ENCODE results near the gene DLG2.
"Not testable (repeated sequence)": the region's sequence is repeated elsewhere in the genome, so short reads cannot be mapped to it uniquely, and the experiment has no call there.

DLG2 gene

DNA sequence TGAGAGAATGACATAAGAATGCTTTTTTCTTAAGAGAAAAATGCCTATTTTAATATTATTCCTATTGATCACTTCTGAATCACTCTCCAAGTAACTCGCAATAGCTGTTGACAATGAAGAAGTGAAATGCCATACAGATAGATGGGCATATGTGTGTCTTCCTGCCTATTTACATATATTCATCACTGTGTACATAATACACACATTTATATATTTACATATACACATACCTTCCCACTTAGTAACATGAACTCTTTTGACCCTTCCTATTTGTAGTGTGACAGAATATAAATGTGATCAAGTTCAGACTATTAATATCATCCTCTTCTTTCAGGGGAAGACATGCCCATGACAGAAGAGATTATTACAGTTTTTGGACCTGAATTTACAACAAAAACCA, 756.7 kb downstream of the DLG2 start:
- Histone ChIP-seq H3K9me3 (ENCODE audit: control insufficient read depth, insufficient read depth, low read length) (no peaks in the 10 kb centered on the region), H3K4me3 (ENCODE audit: low read depth, low read length) (no peak overlapping the region), H3K36me3 (ENCODE audit: control insufficient read depth, insufficient read depth, low read length) (no peaks in the 10 kb centered on the region), H3K9ac (ENCODE audit: low read depth, low read length) (no peak overlapping the region), H3K27me3 (ENCODE audit: control insufficient read depth, insufficient read depth, low read length) (no peaks in the 10 kb centered on the region), H3K4me1 (ENCODE audit: control insufficient read depth, insufficient read depth, low read length) (no peaks in the 10 kb centered on the region)

DNA sequence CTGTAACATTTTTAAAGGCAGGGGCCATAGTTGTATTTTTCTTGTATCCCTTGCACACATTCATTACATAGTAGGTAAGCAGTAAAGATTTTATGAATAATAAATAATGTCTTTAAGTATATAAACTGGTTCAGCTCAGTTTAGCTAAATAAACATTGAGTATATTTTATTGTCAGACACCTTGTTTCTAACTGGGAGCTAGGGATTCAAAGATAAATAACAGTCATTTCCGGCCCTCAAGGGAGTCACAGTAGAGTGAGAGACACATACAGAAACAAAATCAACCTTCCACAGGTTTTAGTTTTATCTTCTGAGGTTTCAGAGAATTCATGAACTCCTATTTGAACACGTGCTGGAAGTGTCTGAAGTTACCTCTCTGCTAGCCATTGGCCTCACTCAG, 760.2 kb downstream of the DLG2 start:
- no peak overlapping the region for H3K4me3 ChIP-seq (ENCODE audit: low read depth, low read length)
- no peaks in the 10 kb centered on the region for H3K36me3 ChIP-seq (ENCODE audit: control insufficient read depth, insufficient read depth, low read length)
- H3K9ac ChIP-seq (ENCODE audit: low read depth, low read length) = no peak overlapping the region
- no peaks in the 10 kb centered on the region for H3K4me1 ChIP-seq (ENCODE audit: control insufficient read depth, insufficient read depth, low read length)
- H3K27me3 ChIP-seq (ENCODE audit: control insufficient read depth, insufficient read depth, low read length) = no peaks in the 10 kb centered on the region
- H3K9me3 ChIP-seq (ENCODE audit: control insufficient read depth, insufficient read depth, low read length) = no peaks in the 10 kb centered on the region

- no peaks in the 10 kb centered on the region for H3K27me3 ChIP-seq (ENCODE audit: control insufficient read depth, insufficient read depth, low read length)
- H3K4me1 ChIP-seq (ENCODE audit: control insufficient read depth, insufficient read depth, low read length) = no peaks in the 10 kb centered on the region
- H3K36me3 ChIP-seq (ENCODE audit: control insufficient read depth, insufficient read depth, low read length) = no peaks in the 10 kb centered on the region
- no peak overlapping the region for H3K4me3 ChIP-seq (ENCODE audit: low read depth, low read length)
- H3K9ac ChIP-seq (ENCODE audit: low read depth, low read length) = no peak overlapping the region
- no peaks in the 10 kb centered on the region for H3K9me3 ChIP-seq (ENCODE audit: control insufficient read depth, insufficient read depth, low read length)
Measured at GRCh38 chr11:84865791-84866535, 761.2 kb downstream of the DLG2 start.

- Histone ChIP-seq H3K9ac (ENCODE audit: low read depth, low read length) (no peak overlapping the region), H3K4me1 (ENCODE audit: control insufficient read depth, insufficient read depth, low read length) (no peaks in the 10 kb centered on the region), H3K9me3 (ENCODE audit: control insufficient read depth, insufficient read depth, low read length) (no peaks in the 10 kb centered on the region), H3K27me3 (ENCODE audit: control insufficient read depth, insufficient read depth, low read length) (no peaks in the 10 kb centered on the region), H3K4me3 (ENCODE audit: low read depth, low read length) (no peak overlapping the region), H3K36me3 (ENCODE audit: control insufficient read depth, insufficient read depth, low read length) (no peaks in the 10 kb centered on the region)
Measured at GRCh38 chr11:84865257-84865656, 761.9 kb downstream of the DLG2 start.

GRCh38 chr11:84857746-84858145, 769.4 kb downstream of the DLG2 start:
- Histone ChIP-seq H3K36me3 (ENCODE audit: control insufficient read depth, insufficient read depth, low read length) (no peaks in the 10 kb centered on the region), H3K4me1 (ENCODE audit: control insufficient read depth, insufficient read depth, low read length) (no peaks in the 10 kb centered on the region), H3K9ac (ENCODE audit: low read depth, low read length) (no peak overlapping the region), H3K27me3 (ENCODE audit: control insufficient read depth, insufficient read depth, low read length) (no peaks in the 10 kb centered on the region), H3K9me3 (ENCODE audit: control insufficient read depth, insufficient read depth, low read length) (no peaks in the 10 kb centered on the region), H3K4me3 (ENCODE audit: low read depth, low read length) (no peak overlapping the region)

- no peaks in the 10 kb centered on the region for H3K36me3 ChIP-seq (ENCODE audit: control insufficient read depth, insufficient read depth, low read length)
- no peaks in the 10 kb centered on the region for H3K27me3 ChIP-seq (ENCODE audit: control insufficient read depth, insufficient read depth, low read length)
- H3K4me1 ChIP-seq (ENCODE audit: control insufficient read depth, insufficient read depth, low read length) = no peaks in the 10 kb centered on the region
- H3K4me3 ChIP-seq (ENCODE audit: low read depth, low read length) = no peak overlapping the region
- H3K9ac ChIP-seq (ENCODE audit: low read depth, low read length) = no peak overlapping the region
- H3K9me3 ChIP-seq (ENCODE audit: control insufficient read depth, insufficient read depth, low read length) = no peaks in the 10 kb centered on the region
Measured at GRCh38 chr11:84855508-84856245, 771.5 kb downstream of the DLG2 start.

GRCh38 chr11:84854498-84854880, 772.7 kb downstream of the DLG2 start:
- H3K4me1 ChIP-seq (ENCODE audit: control insufficient read depth, insufficient read depth, low read length) = no peaks in the 10 kb centered on the region
- H3K36me3 ChIP-seq (ENCODE audit: control insufficient read depth, insufficient read depth, low read length) = no peaks in the 10 kb centered on the region
- H3K27me3 ChIP-seq (ENCODE audit: control insufficient read depth, insufficient read depth, low read length) = no peaks in the 10 kb centered on the region
- no peak overlapping the region for H3K9ac ChIP-seq (ENCODE audit: low read depth, low read length)
- no peak overlapping the region for H3K4me3 ChIP-seq (ENCODE audit: low read depth, low read length)
- no peaks in the 10 kb centered on the region for H3K9me3 ChIP-seq (ENCODE audit: control insufficient read depth, insufficient read depth, low read length)

GRCh38 chr11:84853841-84854497, 773.2 kb downstream of the DLG2 start:
- no peaks in the 10 kb centered on the region for H3K4me1 ChIP-seq (ENCODE audit: control insufficient read depth, insufficient read depth, low read length)
- H3K36me3 ChIP-seq (ENCODE audit: control insufficient read depth, insufficient read depth, low read length) = no peaks in the 10 kb centered on the region
- H3K9me3 ChIP-seq (ENCODE audit: control insufficient read depth, insufficient read depth, low read length) = no peaks in the 10 kb centered on the region
- H3K4me3 ChIP-seq (ENCODE audit: low read depth, low read length) = no peak overlapping the region
- no peak overlapping the region for H3K9ac ChIP-seq (ENCODE audit: low read depth, low read length)
- no peaks in the 10 kb centered on the region for H3K27me3 ChIP-seq (ENCODE audit: control insufficient read depth, insufficient read depth, low read length)

GRCh38 chr11:84847842-84848241, 779.3 kb downstream of the DLG2 start:
- H3K4me3 ChIP-seq (ENCODE audit: low read depth, low read length) = no peak overlapping the region
- no peaks in the 10 kb centered on the region for H3K4me1 ChIP-seq (ENCODE audit: control insufficient read depth, insufficient read depth, low read length)
- no peaks in the 10 kb centered on the region for H3K27me3 ChIP-seq (ENCODE audit: control insufficient read depth, insufficient read depth, low read length)
- no peak overlapping the region for H3K9ac ChIP-seq (ENCODE audit: low read depth, low read length)
- no peaks in the 10 kb centered on the region for H3K9me3 ChIP-seq (ENCODE audit: control insufficient read depth, insufficient read depth, low read length)
- no peaks in the 10 kb centered on the region for H3K36me3 ChIP-seq (ENCODE audit: control insufficient read depth, insufficient read depth, low read length)

- H3K4me1 ChIP-seq (ENCODE audit: control insufficient read depth, insufficient read depth, low read length); H3K27me3 ChIP-seq (ENCODE audit: control insufficient read depth, insufficient read depth, low read length); H3K9ac ChIP-seq (ENCODE audit: low read depth, low read length); H3K4me3 ChIP-seq (ENCODE audit: low read depth, low read length); H3K9me3 ChIP-seq (ENCODE audit: control insufficient read depth, insufficient read depth, low read length); H3K36me3 ChIP-seq (ENCODE audit: control insufficient read depth, insufficient read depth, low read length): not testable (repeated sequence)
Measured at GRCh38 chr11:84840201-84840600, 786.9 kb downstream of the DLG2 start.

DNA sequence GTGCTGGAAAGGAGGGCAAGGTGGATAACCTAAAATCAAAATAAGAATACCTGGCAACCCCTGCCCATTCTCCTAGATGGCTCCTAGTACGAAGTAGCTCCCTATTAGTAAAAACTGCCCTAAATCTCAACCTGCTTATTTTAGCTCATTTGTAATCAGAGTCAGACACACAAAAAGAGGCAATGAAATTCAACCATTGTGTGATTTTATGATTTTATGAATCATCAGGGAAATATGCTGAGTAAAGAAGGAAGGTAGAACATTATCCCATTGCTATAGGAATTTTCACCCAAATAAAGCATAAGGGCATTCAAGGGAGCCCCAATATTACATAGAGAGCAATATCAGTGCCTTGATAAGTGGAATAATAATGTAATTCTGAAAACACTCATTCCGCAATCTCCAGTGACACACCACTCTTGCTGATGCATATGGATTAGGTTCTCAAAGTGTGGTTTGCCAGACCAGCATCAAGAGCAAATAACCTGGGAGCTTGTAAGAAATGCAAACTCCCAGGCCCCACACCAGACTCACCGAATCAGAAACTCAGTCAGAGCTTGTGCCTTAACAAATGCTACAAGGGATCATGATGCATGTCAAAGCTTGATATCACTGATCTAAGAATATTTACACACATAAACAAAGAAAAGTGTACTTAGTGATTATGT, 789.6 kb downstream of the DLG2 start:
- H3K36me3 ChIP-seq (ENCODE audit: control insufficient read depth, insufficient read depth, low read length) = no peaks in the 10 kb centered on the region
- H3K9ac ChIP-seq (ENCODE audit: low read depth, low read length) = no peak overlapping the region
- H3K4me3 ChIP-seq (ENCODE audit: low read depth, low read length) = no peak overlapping the region
- H3K4me1 ChIP-seq (ENCODE audit: control insufficient read depth, insufficient read depth, low read length) = no peaks in the 10 kb centered on the region
- H3K9me3 ChIP-seq (ENCODE audit: control insufficient read depth, insufficient read depth, low read length) = no peaks in the 10 kb centered on the region
- no peaks in the 10 kb centered on the region for H3K27me3 ChIP-seq (ENCODE audit: control insufficient read depth, insufficient read depth, low read length)
